ENCODE data around the gene ASXL3.

- no peak for TF ChIP-seq REST (IDR thresholded peaks at IDR 0.05; ENCODE audit: insufficient read depth in 1 of 2, low read depth in 2 of 2, low read length in 2 of 2)
- TF ChIP-seq POLR2AphosphoS5 (IDR thresholded peaks at IDR 0.05; ENCODE audit: low read depth, low read length) = no peak
- TF ChIP-seq TAF1 (IDR thresholded peaks at IDR 0.05; ENCODE audit: borderline replicate concordance, insufficient read depth, low read length) = no peak
Observed at GRCh38 chr18:33744032-33744697, 166.1 kb downstream of the ASXL3 start.

All from PFSK-1 (cell line).